Measurements from ENCODE around the gene SNAP91.

GRCh38 chr6:83505356-83505755 lies 203.5 kb downstream of the SNAP91 start:
- TF ChIP-seq CTCF (IDR thresholded peaks at IDR 0.05; ENCODE audit: borderline replicate concordance, extremely low read depth, low read length, poor library complexity, severe bottlenecking) (no peak), EZH2 (IDR thresholded peaks at IDR 0.05; ENCODE audit: borderline replicate concordance, low read depth, low read length, severe bottlenecking) (no peak)
